Endothelial cell of umbilical vein (primary cell): ENCODE data around the gene UBR3. TPM values are rescaled to one million over a fixed set of nuclear protein-coding genes. Genes with fewer than 3 reads are reported as not detected.
A peak's percentile ranks its signal among the peaks of the same experiment; 100 is the strongest.

Source experiments
- BruUV-seq: library from RNA; stranded (reverse); fragments of 400-500 nt; replicated peaks from 2 replicates; lab custom pipeline; 2021; lab: Mats Ljungman, UMichigan
- CTCF ChIA-PET: fragments of 300-600, 350-600 bp; sonication (Branson Sonifier 250); formaldehyde crosslinking; loops from one replicate; lab custom pipeline; 2021; ENCODE audit warnings: antibody characterized with exemption, inconsistent platforms; lab: Charles Lee
- POLR2A ChIA-PET: fragments of 300-600, 350-600 bp; sonication (Branson Sonifier 250); formaldehyde crosslinking; loops from one replicate; lab custom pipeline; 2021; ENCODE audit warnings: antibody characterized with exemption, inconsistent platforms; lab: Charles Lee
- DNase-seq: peaks from one replicate; pipeline ENCODE4 v3.0.0-alpha.2; 2011; ENCODE audit warnings: low read depth, low spot score
- FAIRE-seq: peaks from 2 replicates; lab custom pipeline; 2011; peaks lifted over from hg19 to GRCh38; lab: Jason Lieb, UNC
- H2AFZ ChIP-seq: 2 replicates; pipeline ENCODE4 v1.6.0; 2012; ENCODE audit warnings: low read depth, low read length, control low read depth, inconsistent platforms
- H3K27ac ChIP-seq: 2 replicates; pipeline ENCODE4 v1.5.1; 2011; ENCODE audit warnings: low read depth, mild to moderate bottlenecking, control low read depth, low read length, moderate library complexity; ENCODE audit not compliant: insufficient read depth
- H3K27me3 ChIP-seq, 2 experiments: 2 replicates each; pipeline versions ENCODE4 v1.6.0 to v1.6.1; 2011; ENCODE audit warnings: low read length in 2 of 2, mixed read lengths in 1 of 2; ENCODE audit not compliant: control insufficient read depth in 2 of 2, insufficient read depth in 2 of 2
- H3K36me3 ChIP-seq, 2 experiments: 2 replicates in 1 of 2; 3 replicates in 1 of 2; pipeline ENCODE4 v1.5.1; 2011; ENCODE audit warnings: low read length in 2 of 2, mild to moderate bottlenecking in 1 of 2, moderate library complexity in 1 of 2; ENCODE audit not compliant: control insufficient read depth in 2 of 2, insufficient read depth in 2 of 2; ENCODE audit errors: extremely low read depth in 1 of 2
- H3K4me1 ChIP-seq: 3 replicates; pipeline ENCODE4 v1.5.1; 2011; ENCODE audit warnings: mild to moderate bottlenecking, low read length; ENCODE audit not compliant: control insufficient read depth, insufficient read depth; ENCODE audit errors: extremely low read depth
- H3K4me2 ChIP-seq: 2 replicates; pipeline ENCODE4 v1.6.1; 2011; ENCODE audit warnings: low read length, control low read depth, mixed read lengths; ENCODE audit not compliant: insufficient read depth
- H3K4me3 ChIP-seq, 3 experiments: fragments of 200-600 bp in 1 of 3; sonication (generic), shearing (Covaris generic) in 1 of 3; replicated peaks in 1 of 3; 2 replicates each; pipeline ENCODE4 v1.5.1; 2011 to 2016; ENCODE audit warnings: control low read depth in 3 of 3, low read length in 3 of 3, mild to moderate bottlenecking in 2 of 3, inconsistent platforms in 1 of 3, low read depth in 1 of 3, moderate library complexity in 1 of 3; ENCODE audit not compliant: insufficient read depth in 1 of 3
- H3K79me2 ChIP-seq: 2 replicates; pipeline ENCODE4 v1.6.0; 2012; ENCODE audit warnings: low read length, inconsistent platforms; ENCODE audit not compliant: control insufficient read depth, insufficient read depth
- H3K9ac ChIP-seq: replicated peaks from 2 replicates; pipeline ENCODE3; 2011; ENCODE audit warnings: low read length, control low read depth; ENCODE audit not compliant: insufficient read depth; ENCODE audit errors: extremely low read depth
- H3K9me1 ChIP-seq: replicated peaks from 3 replicates; pipeline ENCODE4 v1.6.0; 2011; ENCODE audit warnings: mild to moderate bottlenecking, low read length; ENCODE audit not compliant: control insufficient read depth, insufficient read depth; ENCODE audit errors: extremely low read depth
- H3K9me3 ChIP-seq: replicated peaks from 2 replicates; pipeline ENCODE4 v1.5.1; 2012; ENCODE audit warnings: low read length, inconsistent platforms; ENCODE audit not compliant: control insufficient read depth, insufficient read depth
- H4K20me1 ChIP-seq: replicated peaks from 2 replicates; pipeline ENCODE3; 2011; ENCODE audit warnings: mild to moderate bottlenecking, low read length; ENCODE audit not compliant: control insufficient read depth, insufficient read depth; ENCODE audit errors: extremely low read depth
- CTCF ChIP-seq, 2 donors: IDR thresholded peaks; 1 replicate in 1 of 2; 2 replicates in 1 of 2; pipeline ENCODE4 v1.5.1; 2011; ENCODE audit warnings: low read length in 2 of 2, mild to moderate bottlenecking in 2 of 2, moderate library complexity in 2 of 2, control low read depth in 1 of 2, inconsistent platforms in 1 of 2, low read depth in 1 of 2; ENCODE audit not compliant: insufficient read depth in 1 of 2; ENCODE audit errors: extremely low read depth in 1 of 2
- EZH2 ChIP-seq: IDR thresholded peaks from 2 replicates; pipeline ENCODE4 v1.6.1; 2012; ENCODE audit warnings: borderline replicate concordance, low read depth, mild to moderate bottlenecking, moderate library complexity, low read length, inconsistent platforms; ENCODE audit not compliant: severe bottlenecking
- FOS ChIP-seq: IDR thresholded peaks from 2 replicates; pipeline ENCODE4 v1.6.1; 2011; ENCODE audit warnings: mild to moderate bottlenecking, low read length, moderate library complexity, borderline replicate concordance; ENCODE audit not compliant: insufficient read depth
- MAX ChIP-seq: IDR thresholded peaks from 2 replicates; pipeline ENCODE4 v1.6.1; 2011; ENCODE audit not compliant: insufficient read depth, insufficient read length
- dilution Hi-C: fragments of 300-500 bp; cut with MboI; formaldehyde crosslinking; loops from one replicate; pipeline ENCODE4 v1.15.0; 2019; ENCODE audit warnings: low sequenced_read_pairs; ENCODE audit not compliant: extremely low pct_ligation_motif_present
- intact Hi-C: fragments of 100-400 bp; cut with micrococcal nuclease; formaldehyde crosslinking; loops from one replicate; pipeline ENCODE4 v1.10.0; 2022
- polyA plus RNA-seq, 4 experiments: library from polyadenylated mRNA; depleted of rRNA in 3 of 4; stranded (reverse) in 3 of 4; unstranded in 1 of 4; fragments of >200 nt; gene quantifications; 2 replicates each; pipeline versions ENCODE4 v1.2.1 to v1.2.3, GENCODE V29; 2011 to 2012; ENCODE audit warnings: missing spikeins in 1 of 4
- total RNA-seq: library from RNA; stranded (reverse); gene quantifications from 2 replicates; pipeline ENCODE4 v1.2.3, GENCODE V29; 2021

The UBR3 gene
- total and polyA plus RNA-seq, 2 donors (not counting 3 experiments of a cell fraction or from before 2014, with no cell fraction given), result 5.3 to 27.5 TPM

- H3K79me2 ChIP-seq, result no peaks in the 10 kb centered on the region
- H3K4me3 ChIP-seq, result no peak overlapping the region
- H2AFZ ChIP-seq, result no peak overlapping the region
- POLR2A ChIA-PET, result no interaction called here
- H3K9me3 ChIP-seq, result no peaks in the 10 kb centered on the region
- no peak overlapping the region for H3K4me2 ChIP-seq
- no peak for TF ChIP-seq EZH2
- TF ChIP-seq CTCF (IDR thresholded peaks at IDR 0.05; ENCODE audit: extremely low read depth in 1 of 2, insufficient read depth in 1 of 2, low read depth in 1 of 2, low read length in 2 of 2), result peak; percentile 25 to 29
- TF ChIP-seq MAX, result no peak
- DNase-seq, result peak; percentile 58
- FAIRE-seq, result peak; percentile 76
- no TSS peak for BruUV-seq
- H3K27me3 ChIP-seq, result no peaks in the 10 kb centered on the region
- no peaks in the 10 kb centered on the region for H3K4me1 ChIP-seq
- dilution Hi-C loops, result no loop called here
- no peaks in the 10 kb centered on the region for H4K20me1 ChIP-seq
- H3K9ac ChIP-seq, result no peak overlapping the region
- CTCF ChIA-PET, result interaction anchor here (1.0 to 3.9 kb wide), 12 partner anchors 11 to 476 kb away, joined by 3 to 31 read pairs (median 4); partner anchors contain the start of genes METTL5 and UBR3
- intact Hi-C loops, result loop anchor here (1.0 kb wide), 3 partner anchors 104 to 476 kb away; partner anchors contain the start of gene METTL5
- H3K36me3 ChIP-seq, result peaks cover 0 to 3% of the 10 kb centered on the region in 2 experiments
- no peaks in the 10 kb centered on the region for H3K9me1 ChIP-seq
- H3K27ac ChIP-seq, result no peak overlapping the region
These were observed 101.2 kb downstream of the UBR3 start for GRCh38 chr2:169928463-169928864.

GRCh38 chr2:169933124-169933711, 106.0 kb downstream of the UBR3 start:
- FAIRE-seq, result peak; percentile 37
- dilution Hi-C loops, result no loop called here
- Histone ChIP-seq H3K27me3 (no peaks in the 10 kb centered on the region), H3K4me1 (no peaks in the 10 kb centered on the region), H3K9ac (no peak overlapping the region), H3K9me1 (no peaks in the 10 kb centered on the region), H3K9me3 (no peaks in the 10 kb centered on the region), H3K27ac (no peak overlapping the region), H3K4me3 (no peak overlapping the region), H3K4me2 (no peak overlapping the region), H2AFZ (no peak overlapping the region), H3K36me3 (peaks cover 0 to 3% of the 10 kb centered on the region in 2 experiments), H4K20me1 (no peaks in the 10 kb centered on the region), H3K79me2 (no peaks in the 10 kb centered on the region)
- DNase-seq, result peak; percentile 54
- intact Hi-C loops, result loop anchor here (1.0 to 10.0 kb wide), 5 partner anchors 224 to 879 kb away; partner anchors contain the start of gene SP5
- BruUV-seq, result no TSS peak
- ChIA-PET POLR2A (no interaction called here), CTCF (interaction anchor here (0.6 to 1.3 kb wide), 7 partner anchors 74 to 481 kb away, joined by 3 to 7 read pairs (median 3); no protein-coding TSS in a partner anchor)
- TF ChIP-seq CTCF (IDR thresholded peaks at IDR 0.05; ENCODE audit: extremely low read depth in 1 of 2, insufficient read depth in 1 of 2, low read depth in 1 of 2, low read length in 2 of 2) (peak; percentile 45 to 57), FOS (no peak)
